ENCODE measurements around the gene NCR1.

The NCR1 gene

GRCh38 chr19:54881884-54882283 lies 24.1 kb upstream of the NCR1 start:
- no peaks in the 10 kb centered on the region for H3F3A ChIP-seq (ENCODE audit: insufficient read depth)
- no peaks in the 10 kb centered on the region for H3K79me2 ChIP-seq (ENCODE audit: insufficient read depth, low read length)
- no peak overlapping the region for H3K4me3 ChIP-seq (ENCODE audit: insufficient read depth, low read length, poor library complexity, severe bottlenecking)
- H3K9me2 ChIP-seq (replicated peaks; ENCODE audit: insufficient read depth, low read length), result no peaks in the 10 kb centered on the region
- no peaks in the 10 kb centered on the region for H3K9me3 ChIP-seq (ENCODE audit: insufficient read depth, low read length)
- no peaks in the 10 kb centered on the region for H3K36me3 ChIP-seq (ENCODE audit: low read length)
- no peaks in the 10 kb centered on the region for H3K27me3 ChIP-seq (ENCODE audit: low read length)
- no peak overlapping the region for H2AFZ ChIP-seq (ENCODE audit: low read depth, low read length, severe bottlenecking)
- no peaks in the 10 kb centered on the region for H4K20me1 ChIP-seq (ENCODE audit: low read depth, low read length)
- no peak overlapping the region for H3K9ac ChIP-seq (ENCODE audit: low read length)
- H3K27ac ChIP-seq (ENCODE audit: low read depth, low read length), result no peak overlapping the region
- TF ChIP-seq EZH2phosphoT487 (conservative IDR thresholded peaks at IDR 0.05; ENCODE audit: low read length), result no peak
- TF ChIP-seq, protein P1, sequence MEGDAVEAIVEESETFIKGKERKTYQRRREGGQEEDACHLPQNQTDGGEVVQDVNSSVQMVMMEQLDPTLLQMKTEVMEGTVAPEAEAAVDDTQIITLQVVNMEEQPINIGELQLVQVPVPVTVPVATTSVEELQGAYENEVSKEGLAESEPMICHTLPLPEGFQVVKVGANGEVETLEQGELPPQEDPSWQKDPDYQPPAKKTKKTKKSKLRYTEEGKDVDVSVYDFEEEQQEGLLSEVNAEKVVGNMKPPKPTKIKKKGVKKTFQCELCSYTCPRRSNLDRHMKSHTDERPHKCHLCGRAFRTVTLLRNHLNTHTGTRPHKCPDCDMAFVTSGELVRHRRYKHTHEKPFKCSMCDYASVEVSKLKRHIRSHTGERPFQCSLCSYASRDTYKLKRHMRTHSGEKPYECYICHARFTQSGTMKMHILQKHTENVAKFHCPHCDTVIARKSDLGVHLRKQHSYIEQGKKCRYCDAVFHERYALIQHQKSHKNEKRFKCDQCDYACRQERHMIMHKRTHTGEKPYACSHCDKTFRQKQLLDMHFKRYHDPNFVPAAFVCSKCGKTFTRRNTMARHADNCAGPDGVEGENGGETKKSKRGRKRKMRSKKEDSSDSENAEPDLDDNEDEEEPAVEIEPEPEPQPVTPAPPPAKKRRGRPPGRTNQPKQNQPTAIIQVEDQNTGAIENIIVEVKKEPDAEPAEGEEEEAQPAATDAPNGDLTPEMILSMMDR (IDR thresholded peaks at IDR 0.05; ENCODE audit: insufficient read depth, low read length, poor library complexity, severe bottlenecking), result no peak
- no peak overlapping the region for H3K4me2 ChIP-seq (ENCODE audit: low read depth, low read length, poor library complexity, severe bottlenecking)

- Histone ChIP-seq H4K20me1 (ENCODE audit: low read depth, low read length) (no peaks in the 10 kb centered on the region), H3K36me3 (ENCODE audit: low read length) (no peaks in the 10 kb centered on the region), H3K27me3 (ENCODE audit: low read length) (no peaks in the 10 kb centered on the region), H3K79me2 (ENCODE audit: insufficient read depth, low read length) (no peaks in the 10 kb centered on the region), H3K4me2 (ENCODE audit: low read depth, low read length, poor library complexity, severe bottlenecking) (peak overlapping the region; percentile 62), H3K9ac (ENCODE audit: low read length) (0 out of 2 replicates have a peak overlapping the region, but pooled peaks have one; percentile 15), H3K9me3 (ENCODE audit: insufficient read depth, low read length) (no peaks in the 10 kb centered on the region), H3F3A (ENCODE audit: insufficient read depth) (no peaks in the 10 kb centered on the region), H3K9me2 (replicated peaks; ENCODE audit: insufficient read depth, low read length) (no peaks in the 10 kb centered on the region), H3K4me3 (ENCODE audit: insufficient read depth, low read length, poor library complexity, severe bottlenecking) (no peak overlapping the region), H3K27ac (ENCODE audit: low read depth, low read length) (no peak overlapping the region), H2AFZ (ENCODE audit: low read depth, low read length, severe bottlenecking) (peak overlapping the region; percentile 72)
- TF ChIP-seq, protein P1 (IDR thresholded peaks at IDR 0.05; ENCODE audit: insufficient read depth, low read length, poor library complexity, severe bottlenecking), result peak; percentile 39
- no peak for TF ChIP-seq EZH2phosphoT487 (conservative IDR thresholded peaks at IDR 0.05; ENCODE audit: low read length)
These were observed 23.2 kb upstream of the NCR1 start for GRCh38 chr19:54882758-54883157.

GRCh38 chr19:54883228-54883627 lies 22.7 kb upstream of the NCR1 start:
- TF ChIP-seq, protein P1 (IDR thresholded peaks at IDR 0.05; ENCODE audit: insufficient read depth, low read length, poor library complexity, severe bottlenecking), result no peak
- TF ChIP-seq EZH2phosphoT487 (conservative IDR thresholded peaks at IDR 0.05; ENCODE audit: low read length), result no peak
- no peak overlapping the region for H3K27ac ChIP-seq (ENCODE audit: low read depth, low read length)

More at GRCh38 chr19:54883228-54883627, 22.7 kb upstream of the NCR1 start:
- Histone ChIP-seq H3K4me2 (ENCODE audit: low read depth, low read length, poor library complexity, severe bottlenecking) (peak overlapping the region; percentile 62), H3K27me3 (ENCODE audit: low read length) (no peaks in the 10 kb centered on the region), H3K4me3 (ENCODE audit: insufficient read depth, low read length, poor library complexity, severe bottlenecking) (no peak overlapping the region), H4K20me1 (ENCODE audit: low read depth, low read length) (no peaks in the 10 kb centered on the region), H3K9me2 (replicated peaks; ENCODE audit: insufficient read depth, low read length) (no peaks in the 10 kb centered on the region), H3K79me2 (ENCODE audit: insufficient read depth, low read length) (no peaks in the 10 kb centered on the region), H3K9ac (ENCODE audit: low read length) (0 out of 2 replicates have a peak overlapping the region, but pooled peaks have one; percentile 15), H3K36me3 (ENCODE audit: low read length) (no peaks in the 10 kb centered on the region), H2AFZ (ENCODE audit: low read depth, low read length, severe bottlenecking) (peak overlapping the region; percentile 72), H3K9me3 (ENCODE audit: insufficient read depth, low read length) (no peaks in the 10 kb centered on the region), H3F3A (ENCODE audit: insufficient read depth) (no peaks in the 10 kb centered on the region)

Data from SU-DHL-6 (cell line).